Naive thymus-derived CD8-positive, alpha-beta T cell (primary cell): ENCODE data around the gene CELA3A. TPM values are rescaled to one million over a fixed set of nuclear protein-coding genes. Genes with fewer than 3 reads are reported as not detected.
A peak's percentile ranks its signal among the peaks of the same experiment; 100 is the strongest.
"Not testable (repeated sequence)": the region's sequence is repeated elsewhere in the genome, so short reads cannot be mapped to it uniquely, and the experiment has no call there.

ENCODE experiments used
- ATAC-seq, 2 donors: fragments of 150-1000 bp; cut with Tn5 transposase in 1 of 2; sonication (Bioruptor Pico), chemical (Tn5 transposase) in 1 of 2; 1 replicate in 1 of 2; 2 replicates in 1 of 2; pipeline ENCODE4 v1.10.0; 2021; ENCODE audit warnings: mild to moderate bottlenecking in 2 of 2, moderate library complexity in 2 of 2
- POLR2A ChIA-PET: fragments of 350-600 bp; sonication (Branson Sonifier 250); formaldehyde crosslinking; loops from one replicate; lab custom pipeline; 2021; ENCODE audit warnings: antibody characterized with exemption; lab: Charles Lee
- DNase-seq, 10 donors: peaks; one replicate each; pipeline versions ENCODE4 v3.0.0 to v3.0.0-alpha.2; 2020 to 2022
- H3K27ac Mint-ChIP-seq, 10 donors: one replicate each; pipeline ENCODE4 v1.8.0; 2020 to 2022; ENCODE audit warnings: mild to moderate bottlenecking in 10 of 10, mixed read lengths in 10 of 10, moderate library complexity in 4 of 10, inconsistent platforms in 1 of 10
- H3K27me3 Mint-ChIP-seq, 5 donors: one replicate each; pipeline ENCODE4 v1.8.0; 2021 to 2022; ENCODE audit warnings: mixed read lengths in 5 of 5
- H3K36me3 Mint-ChIP-seq, 3 donors: one replicate each; pipeline ENCODE4 v1.8.0; 2020 to 2022; ENCODE audit warnings: mixed read lengths in 3 of 3, mild to moderate bottlenecking in 2 of 3, inconsistent platforms in 1 of 3
- H3K4me1 Mint-ChIP-seq, 4 donors: one replicate each; pipeline ENCODE4 v1.8.0; 2021 to 2022; ENCODE audit warnings: mixed read lengths in 4 of 4
- H3K4me3 Mint-ChIP-seq, 10 donors: one replicate each; pipeline ENCODE4 v1.8.0; 2020 to 2022; ENCODE audit warnings: mild to moderate bottlenecking in 10 of 10, mixed read lengths in 10 of 10, moderate library complexity in 6 of 10, inconsistent platforms in 1 of 10
- H3K9me3 Mint-ChIP-seq, 9 donors: one replicate each; pipeline ENCODE4 v1.8.0; 2020 to 2022; ENCODE audit warnings: mixed read lengths in 9 of 9, mild to moderate bottlenecking in 3 of 9, inconsistent platforms in 1 of 9, moderate library complexity in 1 of 9
- polyA plus RNA-seq, 3 donors: library from polyadenylated mRNA; unstranded; fragments of 300-500 nt; fragmentation: Illumina TruSeq; gene quantifications; one replicate each; pipeline ENCODE4 v1.2.3, GENCODE V29; 2021
- total RNA-seq, 8 experiments: library from RNA in 2 of 8; stranded (reverse) in 2 of 8; gene quantifications; one replicate each; pipeline ENCODE4 v1.2.3 and lab custom pipeline; 2021 to 2026

CELA3A gene
- total and polyA plus RNA-seq, 5 experiments from 2014 or later = not detected

GRCh38 chr1:22007262-22007661, 5.8 kb downstream of the CELA3A start:
- H3K27ac Mint-ChIP-seq, H3K4me3 Mint-ChIP-seq, H3K4me1 Mint-ChIP-seq, ATAC-seq, H3K9me3 Mint-ChIP-seq, H3K36me3 Mint-ChIP-seq, POLR2A ChIA-PET, H3K27me3 Mint-ChIP-seq: not testable (repeated sequence)
- DNase-seq = peak in 1 of 10 donors; percentile 50

- H3K27me3 Mint-ChIP-seq, H3K36me3 Mint-ChIP-seq, POLR2A ChIA-PET, H3K9me3 Mint-ChIP-seq, ATAC-seq, H3K27ac Mint-ChIP-seq, H3K4me3 Mint-ChIP-seq, H3K4me1 Mint-ChIP-seq: not testable (repeated sequence)
- peak in 1 of 10 donors; percentile 41 for DNase-seq
Observed at GRCh38 chr1:22009566-22009965, 8.1 kb downstream of the CELA3A start.

- H3K9me3 Mint-ChIP-seq, ATAC-seq, H3K36me3 Mint-ChIP-seq, H3K27me3 Mint-ChIP-seq, H3K27ac Mint-ChIP-seq, POLR2A ChIA-PET, H3K4me3 Mint-ChIP-seq, H3K4me1 Mint-ChIP-seq: not testable (repeated sequence)
- DNase-seq = peak in 1 of 10 donors; percentile 4
Observed at GRCh38 chr1:22012752-22013151, 11.3 kb downstream of the CELA3A start.

- Mint-ChIP-seq H3K27ac (peak overlapping the region in 2 of 10 donors; percentile 60 to 72), H3K4me1 (peaks cover 9 to 18% (median 16%) of the 10 kb centered on the region in 4 donors)
- POLR2A ChIA-PET, H3K27me3 Mint-ChIP-seq, H3K4me3 Mint-ChIP-seq, H3K36me3 Mint-ChIP-seq, DNase-seq, H3K9me3 Mint-ChIP-seq, ATAC-seq: not testable (repeated sequence)
Observed at GRCh38 chr1:22014575-22015206, 13.2 kb downstream of the CELA3A start.

GRCh38 chr1:22018583-22019559, 17.4 kb downstream of the CELA3A start:
- H3K27me3 Mint-ChIP-seq = no peaks in the 10 kb centered on the region
- peak; percentile 94 to 96 for ATAC-seq
- H3K36me3 Mint-ChIP-seq = no peaks in the 10 kb centered on the region
- peak overlapping the region; percentile 12 to 76 (median 62) for H3K4me3 Mint-ChIP-seq
- DNase-seq = peak in 9 of 10 donors; percentile 38 to 84 (median 63)
- POLR2A ChIA-PET = interaction anchor here (0.6 to 1.7 kb wide), 5 partner anchors 13 to 37 kb away, joined by 3 to 10 read pairs (median 3); partner anchors contain the start of gene CDC42
- no peaks in the 10 kb centered on the region for H3K9me3 Mint-ChIP-seq
- peaks cover 13 to 39% (median 33%) of the 10 kb centered on the region in 4 donors for H3K4me1 Mint-ChIP-seq
- peak overlapping the region; percentile 88 to 98 (median 94) for H3K27ac Mint-ChIP-seq

- Mint-ChIP-seq H3K36me3 (no peaks in the 10 kb centered on the region), H3K27me3 (no peaks in the 10 kb centered on the region), H3K4me3 (no peak overlapping the region), H3K9me3 (no peaks in the 10 kb centered on the region), H3K27ac (peak overlapping the region in 9 of 10 donors; percentile 14 to 85 (median 37)), H3K4me1 (peaks cover 16 to 52% (median 49%) of the 10 kb centered on the region in 4 donors)
- ATAC-seq (no peak), DNase-seq (no peak)
- POLR2A ChIA-PET = interaction anchor here (0.6 to 13.0 kb wide), 4 partner anchors 34 to 1253 kb away, joined by 3 to 381 read pairs (median 4); partner anchors contain the start of gene CDC42
Observed at GRCh38 chr1:22021061-22021460, 19.6 kb downstream of the CELA3A start.

GRCh38 chr1:22024485-22025367, 23.3 kb downstream of the CELA3A start:
- H3K36me3 Mint-ChIP-seq = peaks cover 0 to 5% (median 3%) of the 10 kb centered on the region in 3 donors
- ATAC-seq (peak; percentile 71 to 74), DNase-seq (peak; percentile 63 to 94 (median 88))
- H3K4me1 Mint-ChIP-seq = peaks cover 14 to 64% (median 57%) of the 10 kb centered on the region in 4 donors
- no peaks in the 10 kb centered on the region for H3K27me3 Mint-ChIP-seq
- POLR2A ChIA-PET = interaction anchor here (0.5 to 13.0 kb wide), 25 partner anchors 12 to 1596 kb away, joined by 3 to 381 read pairs (median 4); partner anchors contain the start of genes CDC42, USP48 and ZBTB40
- peak overlapping the region; percentile 89 to 99 (median 93) for H3K4me3 Mint-ChIP-seq
- H3K27ac Mint-ChIP-seq = peak overlapping the region; percentile 97 to 100 (median 99)
- no peaks in the 10 kb centered on the region for H3K9me3 Mint-ChIP-seq

- POLR2A ChIA-PET = interaction anchor here (0.5 to 13.0 kb wide), 25 partner anchors 11 to 1595 kb away, joined by 3 to 381 read pairs (median 4); partner anchors contain the start of genes CDC42, USP48 and ZBTB40
- ATAC-seq = peak; percentile 65 to 74
Observed at GRCh38 chr1:22025368-22026155, 24.1 kb downstream of the CELA3A start.

GRCh38 chr1:22026924-22027289, 25.4 kb downstream of the CELA3A start:
- Mint-ChIP-seq H3K27me3 (no peaks in the 10 kb centered on the region), H3K4me3 (peak overlapping the region in 9 of 10 donors; percentile 56 to 98 (median 91)), H3K4me1 (peaks cover 23 to 75% (median 73%) of the 10 kb centered on the region in 4 donors), H3K36me3 (peaks cover 0 to 5% (median 3%) of the 10 kb centered on the region in 3 donors), H3K9me3 (no peaks in the 10 kb centered on the region), H3K27ac (peak overlapping the region in 9 of 10 donors; percentile 97 to 100 (median 99))
- ATAC-seq (no peak), DNase-seq (no peak)
- POLR2A ChIA-PET = interaction anchor here (1.6 to 13.0 kb wide), 5 partner anchors 10 to 244 kb away, joined by 3 to 381 read pairs (median 38); partner anchors contain the start of genes CDC42 and USP48

More at GRCh38 chr1:22025368-22026155, 24.1 kb downstream of the CELA3A start:
- H3K27me3 Mint-ChIP-seq = no peaks in the 10 kb centered on the region
- H3K4me1 Mint-ChIP-seq = peaks cover 17 to 71% (median 65%) of the 10 kb centered on the region in 4 donors
- no peaks in the 10 kb centered on the region for H3K9me3 Mint-ChIP-seq
- peak overlapping the region; percentile 97 to 100 (median 99) for H3K27ac Mint-ChIP-seq
- DNase-seq = peak; percentile 72 to 96 (median 86)
- peak overlapping the region; percentile 89 to 99 (median 93) for H3K4me3 Mint-ChIP-seq
- peaks cover 0 to 5% (median 3%) of the 10 kb centered on the region in 3 donors for H3K36me3 Mint-ChIP-seq

- peaks cover 0 to 9% (median 3%) of the 10 kb centered on the region in 3 donors for H3K36me3 Mint-ChIP-seq
- peak overlapping the region; percentile 9 to 95 (median 72) for H3K27ac Mint-ChIP-seq
- DNase-seq (no peak), ATAC-seq (no peak)
- H3K27me3 Mint-ChIP-seq = no peaks in the 10 kb centered on the region
- H3K4me3 Mint-ChIP-seq = peak overlapping the region in 4 of 10 donors; percentile 2 to 12 (median 9)
- H3K9me3 Mint-ChIP-seq = no peaks in the 10 kb centered on the region
- POLR2A ChIA-PET = interaction anchor here (0.9 to 13.0 kb wide), 3 partner anchors 7 to 71 kb away, joined by 6 to 381 read pairs (median 261); partner anchors contain the start of gene CDC42
- peaks cover 19 to 69% (median 56%) of the 10 kb centered on the region in 4 donors for H3K4me1 Mint-ChIP-seq
Observed at GRCh38 chr1:22030057-22030456, 28.6 kb downstream of the CELA3A start.
